Right lobe of liver (tissue), 6 donors: ENCODE data around the gene RBMS3. TPM values are rescaled to one million over a fixed set of nuclear protein-coding genes. Genes with fewer than 3 reads are reported as not detected.
"Not testable (repeated sequence)": the region's sequence is repeated elsewhere in the genome, so short reads cannot be mapped to it uniquely, and the experiment has no call there.

Experiments
- ATAC-seq, 4 donors: fragments of 200-7000 bp; cut with Tn5 transposase; one replicate each; pipeline ENCODE4 v1.9.1; 2020; ENCODE audit warnings: mild to moderate bottlenecking in 4 of 4, moderate library complexity in 4 of 4
- DNase-seq, 3 donors: peaks; one replicate each; pipeline ENCODE4 v3.0.0-alpha.2; 2020
- H3K27ac ChIP-seq, 3 donors: fragments of 200-600 bp; one replicate each; pipeline ENCODE4 v1.8.0; 2022
- H3K27me3 ChIP-seq, 2 donors: fragments of 200-600 bp; one replicate each; pipeline ENCODE4 v1.8.0; 2022
- H3K36me3 ChIP-seq, 4 donors: fragments of 200-600 bp; sonication (generic) in 1 of 4; one replicate each; pipeline versions ENCODE4 v1.5.1 to v1.8.0; 2017 to 2022; ENCODE audit warnings: control low read depth in 1 of 4
- H3K4me1 ChIP-seq, 4 donors: fragments of 200-600 bp; sonication (generic) in 1 of 4; one replicate each; pipeline versions ENCODE4 v1.5.1 to v1.8.0; 2017 to 2022; ENCODE audit warnings: control low read depth in 1 of 4
- H3K4me3 ChIP-seq, 3 donors: fragments of 200-600 bp; one replicate each; pipeline ENCODE4 v1.8.0; 2022
- H3K9me3 ChIP-seq, 4 donors: fragments of 200-600 bp; sonication (generic) in 1 of 4; one replicate each; pipeline versions ENCODE4 v1.5.1 to v1.8.0; 2017 to 2022; ENCODE audit warnings: control low read depth in 1 of 4
- CTCF ChIP-seq, 4 donors: fragments of 200-600 bp in 3 of 4; fragments of 450-650 bp in 1 of 4; IDR thresholded peaks; one replicate each; pipeline versions ENCODE4 v1.5.1 to v1.8.0; 2016 to 2022; ENCODE audit warnings: antibody characterized with exemption in 4 of 4, mild to moderate bottlenecking in 2 of 4
- POLR2A ChIP-seq: fragments of 450-650 bp; IDR thresholded peaks from one replicate; pipeline ENCODE4 v1.6.1; 2017; ENCODE audit warnings: antibody characterized with exemption, mild to moderate bottlenecking
- WGBS: methylation state at CpG from one replicate; pipeline ENCODE4 v1.1.6; 2018; ENCODE audit warnings: low coverage, low lambda C conversion rate; ENCODE audit not compliant: insufficient coverage; ENCODE audit errors: missing lambda C conversion rate; 5-methylcytosine and 5-hydroxymethylcytosine counted together
- intact Hi-C, 2 donors: fragments of 100-400 bp; cut with DNase I; formaldehyde crosslinking; loops; one replicate each; pipeline versions ENCODE4 v1.11.2 to v1.14.1; 2022
- total RNA-seq, 6 experiments: library from RNA; depleted of rRNA in 2 of 6; stranded (reverse); fragments of >200 nt in 2 of 6; fragmentation: NEBNext Ultra II Directional in 3 of 6; extraction: Animal tissue kit (Norgen Biotek cat#: 25700) in 3 of 6; gene quantifications; one replicate each; pipeline versions ENCODE4 v1.1.0 to v1.2.4, GENCODE V29; 2016 to 2023
- donor health status: DM: no; HTN: yes; CAD: no.
- donor health status: DM: no; HTN: no; CAD: no.
- donor health status: DM: no; HTN: no; CAD: no.
- donor health status: DM: no; HTN: yes; CAD: no.
- donor health status: DM: no; HTN: yes; CAD: no.

Gene RBMS3
- total RNA-seq, 6 experiments from 2014 or later: 6.3 to 11.5 (median 8.3) TPM

GRCh38 chr3:29655015-29655747 is 374.3 kb downstream of the RBMS3 start:
- no peaks in the 10 kb centered on the region for H3K9me3 ChIP-seq
- no peaks in the 10 kb centered on the region for H3K4me1 ChIP-seq
- TF ChIP-seq POLR2A (no peak), CTCF (IDR thresholded peaks at IDR 0.05) (no peak)
- ATAC-seq (no peak), DNase-seq (no peak)
- intact Hi-C loops: no loop called here
- 62% methylated on average over 6 of the region's 6 CpGs for WGBS
- H3K36me3 ChIP-seq: no peaks in the 10 kb centered on the region
- no peak overlapping the region for H3K4me3 ChIP-seq
- no peaks in the 10 kb centered on the region for H3K27me3 ChIP-seq
- H3K27ac ChIP-seq: no peak overlapping the region

GRCh38 chr3:29665688-29666087 is 384.8 kb downstream of the RBMS3 start:
- Histone ChIP-seq H3K36me3 (no peaks in the 10 kb centered on the region), H3K4me3 (no peak overlapping the region), H3K27me3 (no peaks in the 10 kb centered on the region), H3K4me1 (no peaks in the 10 kb centered on the region), H3K27ac (no peak overlapping the region), H3K9me3 (no peaks in the 10 kb centered on the region)
- DNase-seq (no peak), ATAC-seq (no peak)
- no peak for TF ChIP-seq POLR2A
- TF ChIP-seq CTCF (IDR thresholded peaks at IDR 0.05): no peak
- 47% methylated on average over 3 of the region's 3 CpGs for WGBS
- intact Hi-C loops: no loop called here

- no peak for DNase-seq
- H3K27ac ChIP-seq: no peak overlapping the region
- 73% methylated on average over 2 of the region's 2 CpGs for WGBS
- ATAC-seq: no peak
- H3K4me1 ChIP-seq: no peaks in the 10 kb centered on the region
- no peaks in the 10 kb centered on the region for H3K27me3 ChIP-seq
- intact Hi-C loops: no loop called here
- no peaks in the 10 kb centered on the region for H3K9me3 ChIP-seq
- H3K36me3 ChIP-seq: no peaks in the 10 kb centered on the region
- H3K4me3 ChIP-seq: no peak overlapping the region
- TF ChIP-seq POLR2A (no peak), CTCF (IDR thresholded peaks at IDR 0.05) (no peak)
Observed at GRCh38 chr3:29668233-29668632, 387.4 kb downstream of the RBMS3 start.

GRCh38 chr3:29668728-29669127 is 387.9 kb downstream of the RBMS3 start:
- TF ChIP-seq POLR2A (no peak), CTCF (IDR thresholded peaks at IDR 0.05) (peak; percentile 18 to 47 (median 26))
- no peak for DNase-seq

GRCh38 chr3:29670476-29670875 is 389.6 kb downstream of the RBMS3 start:
- H3K36me3 ChIP-seq, ATAC-seq, H3K4me3 ChIP-seq, intact Hi-C loops, DNase-seq, H3K9me3 ChIP-seq, H3K27me3 ChIP-seq, H3K4me1 ChIP-seq, H3K27ac ChIP-seq: not testable (repeated sequence)
- 67% methylated on average over 1 of the region's 7 CpGs for WGBS

More at GRCh38 chr3:29668728-29669127, 387.9 kb downstream of the RBMS3 start:
- 29% methylated on average over 1 of the region's 2 CpGs for WGBS
- intact Hi-C loops: no loop called here
- no peaks in the 10 kb centered on the region for H3K9me3 ChIP-seq
- no peak overlapping the region for H3K27ac ChIP-seq
- no peaks in the 10 kb centered on the region for H3K27me3 ChIP-seq
- no peak overlapping the region for H3K4me3 ChIP-seq
- H3K36me3 ChIP-seq: no peaks in the 10 kb centered on the region
- ATAC-seq: peak in 3 of 4 donors; percentile 60 to 66 (median 61)
- no peaks in the 10 kb centered on the region for H3K4me1 ChIP-seq
